Endodermal cell (in vitro differentiated cells): ENCODE results near the gene ACSL3. TPM values are rescaled to one million over a fixed set of nuclear protein-coding genes. Genes with fewer than 3 reads are reported as not detected.

Source experiments
- DNase-seq: peaks from one replicate; pipeline ENCODE4 v3.0.0-alpha.2; 2017
- H3K27ac ChIP-seq: 2 replicates; pipeline ENCODE4 v1.5.1; 2013; ENCODE audit warnings: mild to moderate bottlenecking, low read depth, low read length, moderate library complexity
- H3K27me3 ChIP-seq: 2 replicates; pipeline ENCODE4 v1.6.1; 2013; ENCODE audit warnings: mild to moderate bottlenecking, low read length, moderate library complexity; ENCODE audit not compliant: insufficient read depth, control insufficient read depth, poor library complexity, severe bottlenecking
- H3K36me3 ChIP-seq: 2 replicates; pipeline ENCODE4 v1.7.0; 2013; ENCODE audit warnings: mild to moderate bottlenecking, low read length, moderate library complexity; ENCODE audit not compliant: control insufficient read depth, insufficient read depth
- H3K4me1 ChIP-seq: one replicate; pipeline ENCODE4 v1.7.0; 2013; ENCODE audit warnings: low read length; ENCODE audit not compliant: control insufficient read depth, insufficient read depth
- H3K4me3 ChIP-seq: 2 replicates; pipeline ENCODE4 v1.5.1; 2013; ENCODE audit warnings: mild to moderate bottlenecking, low read length, moderate library complexity
- H3K9ac ChIP-seq: 2 replicates; pipeline ENCODE4 v1.6.1; 2013; ENCODE audit warnings: mild to moderate bottlenecking, low read length, moderate library complexity; ENCODE audit not compliant: poor library complexity, severe bottlenecking; ENCODE audit errors: extremely low read depth
- H3K9me3 ChIP-seq: 2 replicates; pipeline ENCODE4 v1.6.1; 2013; ENCODE audit warnings: mild to moderate bottlenecking, low read length, moderate library complexity; ENCODE audit not compliant: control insufficient read depth
- H3K27ac Mint-ChIP-seq: 2 replicates; pipeline ENCODE4 v1.8.0; 2020; ENCODE audit warnings: mixed read lengths
- H3K27me3 Mint-ChIP-seq: 2 replicates; pipeline ENCODE4 v1.8.0; 2021; ENCODE audit warnings: mild to moderate bottlenecking, mixed read lengths; ENCODE audit not compliant: insufficient read depth
- H3K36me3 Mint-ChIP-seq: 2 replicates; pipeline ENCODE4 v1.8.0; 2020; ENCODE audit warnings: low read depth, mixed read lengths
- H3K4me1 Mint-ChIP-seq: 2 replicates; pipeline ENCODE4 v1.8.0; 2020; ENCODE audit warnings: mixed read lengths
- H3K4me3 Mint-ChIP-seq: 2 replicates; pipeline ENCODE4 v1.8.0; 2020; ENCODE audit warnings: mild to moderate bottlenecking, moderate library complexity, mixed read lengths
- H3K9me3 Mint-ChIP-seq: 2 replicates; pipeline ENCODE4 v1.8.0; 2020; ENCODE audit warnings: mild to moderate bottlenecking, mixed read lengths
- WGBS, 2 experiments: methylation state at CpG; one replicate each; pipeline versions ENCODE4 v1.1.5 to v1.1.7; 2013; ENCODE audit warnings: missing lambda C conversion rate in 2 of 2, mixed read lengths in 1 of 2; ENCODE audit not compliant: insufficient coverage in 1 of 2, insufficient read length in 1 of 2; 5-methylcytosine and 5-hydroxymethylcytosine counted together
- total RNA-seq, 2 donors: library from RNA; stranded (reverse); fragmentation: NEBNext Ultra II Directional in 1 of 2; extraction: Animal tissue kit (Norgen Biotek cat#: 25700) in 1 of 2; gene quantifications; 2 replicates in 1 of 2; 3 replicates in 1 of 2; pipeline ENCODE4 v1.2.1, GENCODE V29; 2021
- TF ChIP-seq, protein P1 (sequence below): fragments of 200-600 bp; sonication (generic); conservative IDR thresholded peaks from 2 replicates; pipeline ENCODE4 v1.5.0; 2021; ENCODE audit warnings: antibody characterized with exemption, mild to moderate bottlenecking

Gene ACSL3
- total RNA-seq, 2 donors from 2014 or later = 65.2 to 65.7 TPM

DNA sequence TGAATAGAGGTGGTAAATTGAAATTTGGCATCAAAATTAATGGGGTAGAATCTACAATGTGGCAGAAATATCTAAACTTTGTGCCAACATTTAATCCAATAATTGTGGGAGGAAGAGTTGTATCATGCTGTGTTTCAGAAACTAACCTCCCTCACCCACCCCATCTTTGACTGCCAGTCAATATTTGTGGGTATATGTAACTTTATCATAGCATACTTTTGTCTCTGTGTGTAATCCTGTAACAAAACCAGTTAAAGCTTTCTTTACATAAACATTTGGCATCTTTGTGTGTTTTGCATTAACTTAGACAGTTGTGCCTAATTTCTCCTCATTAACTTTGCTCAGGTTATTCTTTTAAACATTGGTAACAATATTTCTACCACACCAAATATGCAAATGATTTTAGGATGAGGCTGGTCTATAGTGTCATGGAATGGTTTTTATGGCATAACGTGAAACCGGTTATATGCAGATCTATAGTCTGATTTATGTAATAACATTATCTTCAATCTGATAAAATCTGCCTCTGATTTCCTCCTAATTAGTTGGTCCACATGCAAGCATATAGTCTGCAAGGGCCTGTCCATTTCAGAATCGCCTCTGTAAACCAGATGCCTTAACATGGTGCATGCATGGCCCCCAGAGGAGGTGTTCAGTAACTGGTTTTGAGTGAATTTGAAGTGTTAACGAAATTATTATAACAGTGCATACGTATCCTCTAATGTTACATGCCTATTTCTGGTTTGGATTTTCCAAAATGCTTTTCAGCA, 84.3 kb downstream of the ACSL3 start:
- 96 to 100% methylated on average over 1 to 4 of the region's 5 CpGs for WGBS, 2 experiments
- H3K27me3 ChIP-seq = no peaks in the 10 kb centered on the region
- H3K27me3 Mint-ChIP-seq = no peaks in the 10 kb centered on the region
- no peak overlapping the region for H3K4me3 Mint-ChIP-seq
- TF ChIP-seq, protein P1, sequence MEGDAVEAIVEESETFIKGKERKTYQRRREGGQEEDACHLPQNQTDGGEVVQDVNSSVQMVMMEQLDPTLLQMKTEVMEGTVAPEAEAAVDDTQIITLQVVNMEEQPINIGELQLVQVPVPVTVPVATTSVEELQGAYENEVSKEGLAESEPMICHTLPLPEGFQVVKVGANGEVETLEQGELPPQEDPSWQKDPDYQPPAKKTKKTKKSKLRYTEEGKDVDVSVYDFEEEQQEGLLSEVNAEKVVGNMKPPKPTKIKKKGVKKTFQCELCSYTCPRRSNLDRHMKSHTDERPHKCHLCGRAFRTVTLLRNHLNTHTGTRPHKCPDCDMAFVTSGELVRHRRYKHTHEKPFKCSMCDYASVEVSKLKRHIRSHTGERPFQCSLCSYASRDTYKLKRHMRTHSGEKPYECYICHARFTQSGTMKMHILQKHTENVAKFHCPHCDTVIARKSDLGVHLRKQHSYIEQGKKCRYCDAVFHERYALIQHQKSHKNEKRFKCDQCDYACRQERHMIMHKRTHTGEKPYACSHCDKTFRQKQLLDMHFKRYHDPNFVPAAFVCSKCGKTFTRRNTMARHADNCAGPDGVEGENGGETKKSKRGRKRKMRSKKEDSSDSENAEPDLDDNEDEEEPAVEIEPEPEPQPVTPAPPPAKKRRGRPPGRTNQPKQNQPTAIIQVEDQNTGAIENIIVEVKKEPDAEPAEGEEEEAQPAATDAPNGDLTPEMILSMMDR = no peak
- peaks cover 4% of the 10 kb centered on the region for H3K36me3 ChIP-seq
- no peak for DNase-seq
- no peak overlapping the region for H3K27ac Mint-ChIP-seq
- no peak overlapping the region for H3K9ac ChIP-seq
- H3K27ac ChIP-seq = no peak overlapping the region
- peaks cover 3% of the 10 kb centered on the region for H3K36me3 Mint-ChIP-seq
- no peak overlapping the region for H3K4me3 ChIP-seq
- no peaks in the 10 kb centered on the region for H3K4me1 Mint-ChIP-seq
- no peaks in the 10 kb centered on the region for H3K9me3 Mint-ChIP-seq
- no peaks in the 10 kb centered on the region for H3K4me1 ChIP-seq
- H3K9me3 ChIP-seq = no peaks in the 10 kb centered on the region

DNA sequence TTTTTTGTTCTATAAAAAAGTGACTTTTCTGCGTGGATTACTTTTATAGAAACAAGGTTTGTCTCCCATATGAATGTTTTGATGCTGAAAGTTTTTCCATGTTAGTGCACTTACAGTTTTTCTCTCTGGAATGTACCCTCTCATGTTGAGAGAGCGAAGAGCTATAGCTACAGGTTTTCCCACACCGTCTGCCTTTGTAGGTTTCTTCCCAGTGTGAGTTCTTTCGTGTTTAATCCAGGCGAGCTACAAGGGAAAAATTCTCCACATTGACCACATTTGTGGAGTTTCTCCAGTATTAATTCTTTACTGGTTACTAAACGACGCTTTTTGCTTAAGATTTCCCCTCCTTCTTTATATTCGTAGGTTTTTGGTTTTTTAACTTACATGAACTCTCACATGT, 85.1 kb downstream of the ACSL3 start:
- Histone ChIP-seq H3K27ac (no peak overlapping the region), H3K27me3 (no peaks in the 10 kb centered on the region), H3K9me3 (no peaks in the 10 kb centered on the region), H3K4me3 (no peak overlapping the region), H3K9ac (no peak overlapping the region), H3K36me3 (no peaks in the 10 kb centered on the region), H3K4me1 (no peaks in the 10 kb centered on the region)
- no peaks in the 10 kb centered on the region for H3K9me3 Mint-ChIP-seq
- peaks cover 3% of the 10 kb centered on the region for H3K36me3 Mint-ChIP-seq
- 78 to 87% methylated on average over 5 to 8 of the region's 8 CpGs for WGBS, 2 experiments
- no peak overlapping the region for H3K4me3 Mint-ChIP-seq
- H3K27ac Mint-ChIP-seq = no peak overlapping the region
- DNase-seq = no peak
- TF ChIP-seq, protein P1 = no peak
- no peaks in the 10 kb centered on the region for H3K4me1 Mint-ChIP-seq
- no peaks in the 10 kb centered on the region for H3K27me3 Mint-ChIP-seq

DNA sequence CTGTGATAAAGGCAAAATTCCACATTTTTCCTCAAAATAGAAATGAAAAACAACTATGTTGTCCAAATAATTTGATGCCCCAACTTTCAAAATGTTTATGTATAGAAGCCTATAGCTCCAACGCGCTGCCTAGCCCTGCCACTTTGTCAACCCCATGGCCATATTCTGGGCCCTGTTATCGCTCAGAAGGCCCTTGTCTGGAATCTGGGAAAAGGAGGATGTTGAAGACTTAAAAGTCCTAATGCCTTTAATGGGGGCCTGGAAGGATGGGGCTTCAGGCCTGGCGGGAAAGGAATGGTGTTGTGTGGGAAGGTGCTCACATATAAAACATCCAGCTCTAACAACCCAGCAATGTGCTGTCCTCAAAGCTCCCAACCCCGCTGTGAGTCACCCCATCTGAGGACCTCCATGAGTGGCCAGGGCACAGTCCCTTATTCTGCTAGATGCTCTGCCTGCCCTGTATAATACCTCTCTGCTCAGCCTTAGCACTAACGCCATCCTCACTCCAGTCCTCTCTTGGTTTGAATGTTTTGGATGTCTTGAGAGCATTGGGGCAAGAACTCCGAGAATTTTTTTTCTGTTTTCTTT, 86.0 kb downstream of the ACSL3 start:
- no peak for DNase-seq
- TF ChIP-seq, protein P1 = no peak
- Histone ChIP-seq H3K4me1 (no peaks in the 10 kb centered on the region), H3K27me3 (no peaks in the 10 kb centered on the region), H3K4me3 (no peak overlapping the region), H3K9ac (no peak overlapping the region), H3K27ac (no peak overlapping the region), H3K36me3 (no peaks in the 10 kb centered on the region), H3K9me3 (no peaks in the 10 kb centered on the region)
- H3K4me1 Mint-ChIP-seq = no peaks in the 10 kb centered on the region
- H3K27ac Mint-ChIP-seq = peak overlapping the region; percentile 20
- H3K4me3 Mint-ChIP-seq = no peak overlapping the region
- WGBS, 2 experiments = 94 to 100% methylated on average over 3 to 5 of the region's 7 CpGs
- peaks cover under 1% of the 10 kb centered on the region for H3K36me3 Mint-ChIP-seq
- H3K27me3 Mint-ChIP-seq = no peaks in the 10 kb centered on the region
- no peaks in the 10 kb centered on the region for H3K9me3 Mint-ChIP-seq
